Measurements from ENCODE around the gene ENTPD5.
A peak's percentile ranks its signal among the peaks of the same experiment; 100 is the strongest.
"Not testable (repeated sequence)": the region's sequence is repeated elsewhere in the genome, so short reads cannot be mapped to it uniquely, and the experiment has no call there.

ENTPD5 gene

DNA sequence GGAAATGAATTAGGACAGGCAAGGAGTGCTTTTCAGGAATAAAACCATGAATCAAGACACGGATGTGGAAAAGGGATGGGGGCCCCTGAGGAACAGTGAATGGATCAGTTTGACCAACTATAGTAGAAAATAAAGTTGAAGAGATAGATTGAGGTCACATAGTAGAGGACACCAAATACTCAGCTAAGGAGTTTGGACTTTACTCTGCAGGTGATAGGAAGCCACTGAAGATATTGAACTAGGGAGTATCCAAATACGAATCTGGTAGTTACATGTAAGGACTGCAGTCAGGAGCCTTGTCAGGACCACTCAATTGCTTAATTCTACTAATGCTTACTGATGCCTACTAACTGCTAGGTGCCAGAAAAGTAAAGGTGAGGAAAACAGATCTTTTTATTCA is 20.4 kb downstream of the ENTPD5 start:
- no peak for DNase-seq

DNA sequence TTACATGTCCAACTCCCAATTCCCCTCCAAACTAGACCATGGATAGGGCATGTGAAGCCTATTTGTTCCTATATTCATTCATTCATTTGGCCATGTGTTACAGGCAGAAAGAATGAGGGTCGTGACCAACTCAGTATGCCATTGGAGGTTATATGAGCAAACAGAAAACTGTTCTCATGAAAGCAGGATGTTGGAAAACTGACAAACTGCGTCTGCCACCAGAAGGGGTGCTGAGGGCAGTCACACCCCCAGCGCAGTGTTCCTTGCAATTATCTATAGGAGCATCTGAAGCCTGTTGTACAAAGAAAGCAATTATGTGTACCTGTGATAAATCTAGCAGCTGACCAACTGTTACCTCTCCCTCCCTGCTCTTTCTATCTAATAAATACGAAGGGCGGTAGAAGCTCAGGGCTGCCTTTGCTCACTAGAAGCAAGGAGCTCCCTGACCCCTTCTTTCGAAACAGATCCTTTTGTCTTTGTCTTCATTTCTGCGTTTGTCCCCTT is 21.1 kb downstream of the ENTPD5 start:
- DNase-seq: no peak

DNA sequence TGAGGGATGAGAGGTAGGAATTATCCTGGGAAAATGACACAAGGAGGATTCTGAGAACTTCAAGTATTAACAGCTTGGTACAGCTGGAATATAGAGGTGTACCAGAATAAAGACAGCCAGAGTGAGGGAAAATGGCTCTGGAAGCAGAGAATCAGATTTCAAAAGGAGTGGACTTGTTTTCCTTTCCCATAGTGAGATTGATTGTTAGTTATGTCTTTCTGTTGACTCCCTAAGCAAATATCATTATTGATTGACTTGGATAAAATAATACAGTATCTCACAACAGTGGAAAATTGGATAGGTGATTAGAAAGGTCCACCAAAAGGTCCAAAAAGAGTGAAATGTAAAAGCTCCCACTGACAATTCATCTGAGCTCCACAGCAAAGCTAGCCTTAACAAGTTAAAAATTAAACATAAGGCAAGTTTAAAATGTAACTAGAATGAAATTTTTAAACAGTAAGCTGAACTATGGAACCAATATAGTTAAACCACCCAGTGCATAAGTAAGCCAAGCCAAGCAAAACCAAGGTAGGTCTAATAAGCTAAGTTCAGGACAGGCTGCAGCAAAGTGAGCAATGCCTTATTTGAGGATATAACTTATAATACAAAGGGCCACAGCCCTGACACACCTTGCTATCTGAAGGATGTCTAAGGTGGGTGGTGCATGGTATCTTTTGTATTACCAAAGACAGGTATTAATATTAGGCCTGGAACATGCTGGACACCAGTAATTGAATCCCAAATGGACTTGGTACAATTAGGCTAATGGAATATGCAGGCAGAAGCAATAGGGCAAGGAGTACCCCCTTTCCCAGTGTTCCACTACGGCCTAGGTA is 21.8 kb downstream of the ENTPD5 start:
- no peak for DNase-seq

DNA sequence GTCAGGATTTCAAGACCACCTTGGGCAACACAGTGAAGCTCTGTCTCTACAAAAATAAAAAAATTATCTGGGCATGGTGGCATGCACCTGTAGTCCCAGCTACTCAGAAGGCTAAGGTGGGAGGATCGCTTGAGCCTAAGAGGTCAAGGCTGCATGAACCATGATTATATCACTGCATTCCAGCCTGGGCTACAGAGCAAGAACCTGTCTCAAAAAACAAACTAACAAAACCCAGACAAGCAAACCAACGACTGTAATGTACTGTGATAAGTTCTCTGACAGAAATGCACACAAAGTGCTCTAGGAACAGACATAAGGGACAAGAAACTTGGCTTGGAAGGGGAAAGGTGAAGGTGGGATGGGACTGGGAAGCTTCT is 22.4 kb downstream of the ENTPD5 start:
- no peak for DNase-seq

DNA sequence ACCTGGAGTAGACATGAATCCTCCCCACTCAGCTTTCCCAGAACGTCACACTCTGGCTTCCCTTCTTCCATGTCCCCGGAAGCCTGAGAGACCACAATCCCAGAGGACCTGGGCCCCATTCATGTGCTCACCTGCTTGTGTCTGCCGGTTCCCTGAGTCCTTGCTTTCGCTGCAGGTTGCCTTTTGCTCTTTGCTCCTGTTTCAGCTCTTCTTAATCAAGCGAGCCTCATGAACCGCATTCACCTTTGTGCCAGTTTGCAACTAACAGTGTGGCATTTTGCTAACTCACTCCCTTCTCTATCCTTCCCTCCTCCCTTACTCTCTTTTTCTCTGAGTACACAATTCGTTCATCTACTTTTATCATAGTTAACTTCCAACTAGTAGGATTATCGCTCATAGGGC is 23.1 kb downstream of the ENTPD5 start:
- no peak for DNase-seq

DNA sequence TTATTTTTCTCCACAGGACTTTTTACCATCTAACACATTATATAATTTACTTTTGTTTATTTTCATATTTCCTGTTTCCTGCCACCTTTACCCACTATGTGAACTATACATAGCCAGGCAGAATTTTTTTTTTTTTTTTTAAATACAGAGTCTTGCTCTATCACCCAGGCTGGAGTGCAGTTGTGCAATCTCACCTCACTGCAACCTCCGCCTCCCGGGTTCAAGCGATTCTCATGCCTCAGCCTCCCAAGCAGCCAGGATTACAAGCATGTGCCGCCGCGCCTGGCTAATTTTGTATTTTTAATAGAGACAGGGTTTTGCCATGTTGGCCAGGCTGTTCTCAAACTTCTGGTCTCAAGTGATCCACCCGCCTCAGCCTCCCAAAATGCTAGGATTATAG is 24.2 kb downstream of the ENTPD5 start:
- DNase-seq: not testable (repeated sequence)

DNA sequence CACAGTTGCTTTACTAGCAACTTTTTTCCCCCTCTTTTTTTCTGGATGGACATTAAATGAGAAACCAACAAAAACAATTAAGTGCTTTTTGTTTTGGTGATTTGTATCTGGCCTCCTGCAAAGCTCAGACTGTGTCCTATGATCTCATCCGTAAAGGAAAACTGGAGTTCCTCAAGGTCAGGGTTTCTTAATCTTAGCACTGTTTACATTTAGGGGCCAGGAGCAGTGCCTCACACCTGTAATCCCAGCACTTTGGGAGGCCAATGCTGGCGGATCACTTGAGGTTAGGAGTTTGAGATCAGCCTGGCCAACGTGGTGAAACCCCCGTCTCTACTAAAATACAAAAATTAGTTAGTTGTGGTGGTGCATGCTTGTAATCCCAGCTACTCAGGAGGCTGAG is 28.0 kb downstream of the ENTPD5 start:
- DNase-seq: no peak

DNA sequence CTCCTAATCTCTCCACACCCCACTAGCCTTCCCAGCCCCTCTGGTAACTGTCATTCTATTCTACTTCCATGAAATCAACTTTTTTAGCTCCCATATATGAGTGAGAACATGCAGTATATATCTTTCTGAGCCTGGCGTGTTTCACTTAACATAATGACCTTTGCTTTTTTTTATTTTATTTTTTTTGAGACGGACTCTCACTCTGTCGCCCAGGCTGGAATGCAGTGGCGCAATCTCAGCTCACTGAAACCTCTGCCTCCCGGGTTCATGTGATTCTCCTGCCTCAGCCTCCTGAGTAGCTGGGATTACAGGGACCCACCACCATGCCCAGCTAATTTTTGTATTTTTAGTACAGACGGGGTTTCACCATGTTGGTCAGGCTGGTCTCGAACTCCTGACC is 30.4 kb downstream of the ENTPD5 start:
- not testable (repeated sequence) for DNase-seq

DNA sequence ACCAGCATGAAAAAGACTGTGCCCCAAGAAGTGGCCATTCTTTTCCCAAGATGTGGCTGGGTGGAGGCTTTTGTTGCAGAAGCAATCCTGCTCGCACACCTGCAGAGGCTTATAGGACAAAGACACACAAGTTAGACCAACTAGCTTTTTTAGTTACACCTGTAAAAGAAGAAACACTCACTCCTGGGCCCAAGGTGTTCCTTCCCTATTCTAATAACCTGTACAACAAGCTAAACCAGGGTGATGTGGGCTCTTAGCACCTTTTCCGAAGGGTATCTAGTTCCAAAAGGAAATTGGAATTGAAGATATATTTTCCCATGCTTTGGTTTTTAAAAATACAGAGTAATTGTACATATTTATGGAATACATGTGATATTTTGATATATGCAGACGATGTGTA is 31.0 kb downstream of the ENTPD5 start:
- no peak for DNase-seq

DNA sequence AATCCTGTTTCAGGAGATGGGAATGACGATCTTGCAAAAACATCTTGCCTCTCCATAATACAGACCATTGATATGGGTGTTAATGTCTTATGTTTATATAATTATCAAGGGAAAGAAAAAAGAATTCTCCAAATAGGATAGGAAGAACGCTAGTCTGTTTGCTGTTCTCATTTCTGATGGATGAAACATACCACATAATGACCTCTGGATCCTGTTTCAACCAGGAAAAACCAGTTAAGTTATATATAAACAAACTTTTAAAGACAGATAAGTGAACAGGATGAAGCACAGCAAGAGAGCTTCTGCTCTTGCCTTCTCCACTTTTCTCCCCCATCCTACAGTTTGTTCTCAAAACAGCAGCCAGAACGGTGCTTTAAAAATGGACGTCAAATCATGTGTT is 41.2 kb downstream of the ENTPD5 start:
- no peak for DNase-seq

DNA sequence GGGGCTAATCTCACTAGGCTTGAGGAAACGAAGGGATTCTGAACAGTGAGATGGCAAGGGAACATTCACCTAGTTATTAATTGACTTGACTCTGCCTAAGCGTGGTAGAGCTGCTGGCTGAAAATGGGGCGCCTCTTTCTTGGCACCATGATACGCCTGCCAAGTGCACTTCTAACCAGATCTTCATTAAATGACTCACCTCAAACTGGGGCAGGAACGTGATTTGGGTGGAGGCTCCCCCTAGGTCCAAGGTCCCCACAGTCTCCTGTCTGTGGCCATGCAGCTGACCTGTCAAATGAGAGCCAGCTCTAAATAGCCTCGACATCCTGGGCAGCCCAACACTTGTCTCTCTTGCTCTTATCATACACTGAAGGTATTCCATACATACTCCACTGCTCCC is 43.0 kb downstream of the ENTPD5 start:
- no peak for DNase-seq

DNA sequence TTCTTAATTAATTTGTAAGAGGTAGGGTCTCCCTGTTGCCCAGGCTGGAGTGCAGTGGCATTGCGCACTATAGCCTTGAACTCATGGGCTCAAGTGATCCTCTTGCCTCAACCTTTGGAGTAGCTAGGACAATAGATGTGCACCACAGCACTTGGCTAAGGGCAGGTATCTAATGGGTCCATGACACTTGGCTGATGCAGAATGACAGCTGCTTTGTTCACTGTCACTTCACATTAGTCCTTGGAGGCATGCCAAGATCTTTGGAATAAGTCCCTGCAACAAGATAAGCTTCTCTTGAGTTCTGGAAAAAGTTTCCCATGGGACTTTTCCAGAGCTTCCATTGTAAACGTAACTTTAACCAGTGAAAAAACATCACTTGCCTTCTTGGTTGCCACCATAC is 45.6 kb downstream of the ENTPD5 start:
- peak; percentile 21 for DNase-seq

DNA sequence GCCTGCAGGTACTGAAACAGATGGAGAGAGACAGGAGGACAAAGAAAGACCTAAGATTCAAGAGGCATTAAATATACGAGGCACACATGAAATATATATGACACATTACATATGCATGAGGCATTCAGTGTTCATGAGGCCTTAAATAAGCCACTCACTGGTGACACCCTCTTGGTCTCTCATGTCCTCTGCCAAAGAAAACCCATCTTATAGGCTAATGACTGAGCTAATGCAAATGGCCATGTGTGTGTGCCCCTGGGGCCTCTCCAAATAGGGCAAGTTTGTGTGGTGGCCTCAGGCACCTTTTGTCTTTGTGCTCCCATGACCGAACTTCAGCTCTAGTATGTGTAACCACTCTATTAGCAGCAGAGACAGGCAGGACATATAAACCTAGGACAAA is 50.2 kb downstream of the ENTPD5 start:
- DNase-seq: no peak

DNA sequence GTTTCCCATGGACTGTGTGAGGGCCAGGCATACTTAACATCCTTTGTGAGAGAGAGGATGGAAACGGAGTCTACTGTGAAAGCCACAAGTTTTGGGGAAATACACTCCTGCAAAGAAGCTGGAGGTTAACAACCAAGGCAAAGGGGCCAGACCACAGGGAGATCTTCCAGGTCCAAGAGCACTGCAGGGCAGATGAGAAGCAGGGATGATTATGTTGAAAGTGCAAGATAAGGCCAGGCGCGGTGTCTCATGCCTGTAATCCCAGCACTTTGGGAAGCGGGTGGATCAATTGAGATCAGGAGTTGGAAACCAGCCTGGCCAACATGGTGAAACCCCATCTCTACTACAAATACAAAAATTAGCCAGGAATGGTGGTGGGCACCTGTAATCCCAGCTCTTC is 53.9 kb downstream of the ENTPD5 start:
- no peak for DNase-seq

DNA sequence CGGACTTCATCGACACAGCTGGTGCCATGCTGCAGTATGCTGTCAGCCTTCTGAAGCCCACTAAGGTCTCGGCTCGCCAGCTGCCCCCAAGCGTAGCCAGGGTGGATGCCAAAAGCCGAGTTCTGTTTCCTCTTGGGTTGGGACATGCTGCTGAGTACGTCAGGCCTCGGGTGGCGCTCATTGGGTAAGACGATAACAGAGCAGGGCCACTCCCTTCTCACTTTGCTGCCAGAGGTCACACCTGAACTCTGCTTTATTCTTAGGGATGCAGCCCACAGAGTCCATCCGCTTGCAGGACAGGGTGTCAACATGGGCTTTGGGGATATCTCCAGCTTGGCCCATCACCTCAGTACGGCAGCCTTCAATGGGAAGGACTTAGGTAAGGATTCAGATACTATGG is 57.9 kb downstream of the ENTPD5 start:
- DNase-seq: no peak

DNA sequence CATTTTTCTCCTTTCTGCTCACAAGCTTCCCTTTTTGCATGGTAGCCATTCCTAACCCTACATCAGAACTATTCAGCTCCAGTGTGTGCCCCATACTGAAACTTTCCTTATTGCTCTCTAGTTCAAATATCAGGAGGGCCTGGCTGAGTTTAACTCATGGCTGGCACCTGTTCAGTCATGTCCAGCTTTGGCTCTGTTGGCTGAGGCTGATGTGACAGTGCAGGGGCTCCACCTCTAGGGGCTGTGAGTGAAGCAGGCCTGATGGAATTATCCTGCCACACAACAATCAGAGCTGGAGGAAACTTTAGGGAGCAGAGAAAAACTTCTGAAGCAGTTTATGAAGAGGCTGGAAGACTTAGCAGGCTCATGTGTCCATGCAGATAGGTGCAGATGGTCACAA is 60.5 kb downstream of the ENTPD5 start:
- DNase-seq: no peak

DNA sequence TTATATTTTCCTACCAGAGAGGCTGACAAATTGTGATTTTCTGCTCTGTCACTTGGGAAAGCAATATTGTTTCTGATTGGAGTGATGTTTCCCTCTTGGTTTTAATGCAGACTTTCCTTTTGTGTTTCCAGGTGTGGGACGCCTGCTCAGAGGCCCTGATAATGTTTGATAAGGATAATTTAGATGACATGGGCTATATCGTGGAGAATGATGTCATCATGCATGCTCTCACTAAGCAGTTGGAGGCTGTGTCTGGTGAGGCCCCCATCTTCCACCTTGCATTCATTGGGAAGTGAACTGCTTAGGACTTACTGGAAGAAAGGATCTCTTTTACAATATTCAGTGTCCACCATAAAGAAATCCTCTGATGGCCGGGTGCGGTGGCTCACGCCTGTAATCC is 63.4 kb downstream of the ENTPD5 start:
- no peak for DNase-seq

DNA sequence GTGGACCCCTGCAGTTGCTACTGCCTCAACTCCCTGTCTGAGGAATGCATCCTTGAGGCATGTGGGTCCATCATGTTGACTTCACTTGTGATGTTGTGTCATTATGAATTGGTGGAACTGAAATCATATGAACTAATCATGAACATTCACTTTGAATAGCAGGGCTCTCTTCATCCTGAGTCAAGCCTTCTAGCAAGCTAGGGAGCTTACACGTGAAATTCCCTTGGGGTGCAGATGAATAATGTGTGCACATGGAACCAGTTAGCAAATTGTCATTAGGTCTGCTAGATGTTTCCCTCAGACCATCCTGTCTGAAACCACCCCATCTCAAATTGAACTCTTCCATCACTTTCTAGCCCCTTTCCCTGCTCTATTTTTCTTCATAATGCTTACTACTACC is 65.4 kb downstream of the ENTPD5 start:
- no peak for DNase-seq

DNA sequence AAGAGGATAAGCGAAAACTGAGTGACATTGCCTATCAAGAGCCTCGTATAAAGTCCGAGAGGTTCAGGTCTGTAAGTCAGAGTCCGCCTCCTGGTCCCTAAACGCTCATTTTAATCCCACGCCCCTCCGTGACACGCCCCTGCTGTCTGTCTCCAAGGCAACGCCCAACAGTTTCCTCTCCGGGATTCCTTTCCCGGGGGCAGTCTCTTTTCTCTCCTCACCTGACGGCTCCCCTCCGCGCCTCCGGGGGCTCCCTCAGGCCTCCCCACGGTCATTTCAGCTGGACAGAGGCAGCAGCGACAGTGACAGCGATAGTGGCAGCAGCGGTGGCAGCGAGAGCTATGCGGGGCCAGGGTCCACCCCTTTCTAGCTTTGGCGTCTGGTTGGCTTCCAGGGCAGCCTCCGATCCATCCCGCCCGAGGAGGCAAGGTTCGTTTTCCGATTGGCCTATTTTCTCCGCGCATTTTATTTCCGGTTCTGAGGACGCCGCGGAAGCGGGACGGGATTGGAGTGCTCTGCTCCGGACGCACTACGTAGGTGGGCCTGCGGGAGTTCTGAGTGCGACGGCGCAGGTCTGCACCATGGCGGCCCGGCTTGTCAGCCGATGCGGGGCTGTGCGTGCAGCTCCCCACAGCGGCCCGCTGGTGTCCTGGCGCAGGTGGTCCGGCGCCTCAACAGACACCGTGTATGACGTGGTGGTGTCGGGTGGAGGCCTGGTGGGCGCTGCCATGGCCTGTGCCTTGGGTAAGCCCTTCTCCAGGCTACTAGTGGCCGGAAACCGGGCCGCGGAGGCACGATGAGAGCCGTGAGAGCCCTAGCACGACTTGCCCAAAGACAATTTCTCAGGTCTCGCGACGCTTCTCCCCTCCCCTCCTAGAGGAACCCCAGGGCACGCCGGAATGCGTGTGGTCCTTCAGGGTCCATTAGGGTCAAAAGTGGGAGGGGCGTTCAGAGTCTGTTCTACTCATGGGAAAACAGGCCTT is 69.0 kb downstream of the ENTPD5 start, which contains the start of the genes COQ6 and FAM161B:
COQ6 (plus strand) TSS at position 551 of the 983 bp plus-strand sequence; CDS start at position 582, 31 bp downstream.
FAM161B (minus strand) TSS at position 343 of the 983 bp plus-strand sequence; CDS start at position 275, 68 bp downstream.
- DNase-seq: peak; percentile 98

DNA sequence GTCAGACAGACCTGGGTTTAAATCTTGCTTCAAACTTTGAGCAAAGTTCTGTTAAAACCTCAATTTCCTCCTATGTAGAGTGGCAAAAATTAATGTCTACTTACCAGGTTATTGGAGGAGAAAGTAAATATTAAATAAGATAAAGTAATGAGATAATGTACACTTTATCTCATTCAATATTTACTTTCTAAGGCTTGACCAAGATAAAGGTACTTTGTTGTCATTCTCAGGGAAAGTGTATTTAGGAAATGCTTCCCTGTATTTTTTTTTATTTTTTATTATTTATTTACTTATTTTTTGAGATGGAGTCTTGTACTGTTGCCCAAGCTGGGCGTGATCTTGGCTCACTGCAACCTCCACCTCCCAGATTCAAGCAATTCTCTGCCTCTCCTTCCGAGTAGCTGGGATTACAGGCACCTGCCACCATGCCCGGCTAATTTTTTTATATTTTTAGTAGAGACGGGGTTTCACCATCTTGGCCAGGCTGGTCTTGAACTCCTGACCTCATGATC is 73.9 kb downstream of the ENTPD5 start:
- DNase-seq: no peak

DNA sequence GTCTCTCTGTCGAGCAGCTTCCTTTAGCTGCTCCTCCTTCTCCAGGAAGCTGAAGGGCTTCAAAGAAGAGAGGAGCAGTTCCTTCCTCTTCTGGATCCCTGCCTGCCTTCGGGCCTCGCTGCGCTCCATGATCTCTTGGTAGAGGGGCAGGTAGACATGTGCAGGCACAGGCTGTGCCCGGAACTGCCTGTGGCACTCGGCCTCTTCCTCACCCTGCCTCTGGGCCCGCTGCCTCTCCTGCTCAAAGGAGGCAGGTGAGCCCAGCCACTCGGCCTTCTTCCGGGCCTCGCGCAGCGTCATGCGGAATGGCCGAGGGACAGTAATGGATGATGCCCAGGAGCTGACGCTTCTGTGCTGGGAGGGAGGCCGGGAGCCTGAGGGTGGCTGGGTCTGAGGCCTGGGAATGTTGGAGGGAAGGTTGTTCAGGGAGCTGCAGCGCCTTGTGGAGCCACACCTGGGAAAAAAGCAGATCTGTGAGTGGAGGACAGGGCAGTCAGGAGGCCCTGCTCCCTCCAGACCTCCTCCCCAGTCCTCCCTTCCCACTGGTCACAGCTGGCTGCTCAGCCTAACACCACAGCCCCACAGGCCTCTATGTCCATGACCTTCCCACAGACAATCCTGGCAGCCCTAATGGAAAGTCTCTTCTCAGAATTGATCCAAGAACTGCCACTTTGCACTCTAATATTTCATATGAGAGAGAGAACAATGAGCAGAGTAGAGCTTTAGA is 74.5 kb downstream of the ENTPD5 start:
- DNase-seq: no peak

DNA sequence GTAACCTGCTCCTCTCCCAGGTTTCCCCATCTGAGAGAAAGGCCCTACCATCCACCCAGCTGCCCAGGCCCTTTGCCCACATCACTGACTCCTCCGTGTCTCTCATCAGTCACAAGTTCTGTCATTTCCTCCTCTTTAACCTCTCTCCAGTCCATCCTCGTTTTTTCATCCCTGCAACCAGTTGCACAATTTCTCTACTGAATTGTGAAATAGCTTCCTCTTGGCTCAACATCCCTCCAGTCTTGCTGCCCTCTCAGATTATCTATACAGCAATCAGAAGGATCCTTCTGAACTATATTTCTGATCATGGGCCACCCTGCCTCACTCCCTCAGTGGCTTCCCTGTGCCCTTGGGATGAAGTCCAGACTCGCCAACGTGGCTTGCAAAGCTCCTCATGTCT is 76.0 kb downstream of the ENTPD5 start:
- DNase-seq: no peak

DNA sequence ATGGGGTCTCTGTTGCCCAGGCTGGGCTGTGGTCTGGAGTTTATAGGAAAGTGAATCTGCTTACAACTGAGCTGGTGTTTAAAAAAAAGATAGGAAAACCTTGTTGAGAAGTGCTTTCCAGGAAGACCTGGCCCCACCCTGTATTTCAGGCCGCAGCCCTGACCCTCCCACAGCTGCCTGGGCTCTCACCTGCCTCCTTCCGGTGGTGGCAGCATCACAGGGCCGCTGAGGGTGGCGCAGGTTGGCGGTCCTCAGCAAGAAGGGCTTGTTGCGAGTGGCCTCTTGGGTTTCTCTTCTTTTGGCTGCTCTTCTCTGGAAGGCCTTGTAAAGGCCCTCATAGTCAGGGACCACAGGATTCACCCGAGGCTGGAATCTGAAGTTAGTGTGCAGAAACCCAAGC is 76.9 kb downstream of the ENTPD5 start:
- DNase-seq: no peak

All from hematopoietic multipotent progenitor cell treated with erythropoietin and hydrocortisone succinate and interleukin-3 and kit ligand, for 8 days (in vitro differentiated cells).